Mucosa of rectum (tissue), 2 donors: ENCODE data around the gene ASTE1.
"Not testable (repeated sequence)": the region's sequence is repeated elsewhere in the genome, so short reads cannot be mapped to it uniquely, and the experiment has no call there.

Experiments used
- H3K27ac ChIP-seq, 2 donors: one replicate each; pipeline ENCODE4 v1.7.0; 2013; ENCODE audit warnings: inconsistent platforms in 2 of 2, low read depth in 2 of 2, low read length in 2 of 2
- H3K27me3 ChIP-seq, 2 donors: one replicate each; pipeline ENCODE4 v1.7.0; 2013; ENCODE audit warnings: low read length in 2 of 2; ENCODE audit not compliant: control insufficient read depth in 2 of 2, insufficient read depth in 2 of 2
- H3K36me3 ChIP-seq, 2 donors: one replicate each; pipeline ENCODE4 v1.7.0; 2013; ENCODE audit warnings: low read length in 2 of 2; ENCODE audit not compliant: control insufficient read depth in 2 of 2, insufficient read depth in 2 of 2
- H3K4me1 ChIP-seq, 2 donors: one replicate each; pipeline ENCODE4 v1.7.0; 2013; ENCODE audit warnings: low read length in 2 of 2, mild to moderate bottlenecking in 1 of 2; ENCODE audit not compliant: control insufficient read depth in 2 of 2, insufficient read depth in 2 of 2
- H3K4me3 ChIP-seq, 2 donors: one replicate each; pipeline ENCODE4 v1.7.0; 2013; ENCODE audit warnings: low read length in 2 of 2
- H3K9ac ChIP-seq, 2 donors: one replicate each; pipeline ENCODE4 v1.7.0; 2013; ENCODE audit warnings: low read length in 2 of 2, low read depth in 1 of 2, mild to moderate bottlenecking in 1 of 2
- H3K9me3 ChIP-seq, 2 donors: one replicate each; pipeline ENCODE4 v1.7.0; 2013; ENCODE audit warnings: low read length in 2 of 2; ENCODE audit not compliant: control insufficient read depth in 2 of 2
- donor health status: healthy.
- donor health status: Normal muscosa, but diverticular disease.

The ASTE1 gene

DNA sequence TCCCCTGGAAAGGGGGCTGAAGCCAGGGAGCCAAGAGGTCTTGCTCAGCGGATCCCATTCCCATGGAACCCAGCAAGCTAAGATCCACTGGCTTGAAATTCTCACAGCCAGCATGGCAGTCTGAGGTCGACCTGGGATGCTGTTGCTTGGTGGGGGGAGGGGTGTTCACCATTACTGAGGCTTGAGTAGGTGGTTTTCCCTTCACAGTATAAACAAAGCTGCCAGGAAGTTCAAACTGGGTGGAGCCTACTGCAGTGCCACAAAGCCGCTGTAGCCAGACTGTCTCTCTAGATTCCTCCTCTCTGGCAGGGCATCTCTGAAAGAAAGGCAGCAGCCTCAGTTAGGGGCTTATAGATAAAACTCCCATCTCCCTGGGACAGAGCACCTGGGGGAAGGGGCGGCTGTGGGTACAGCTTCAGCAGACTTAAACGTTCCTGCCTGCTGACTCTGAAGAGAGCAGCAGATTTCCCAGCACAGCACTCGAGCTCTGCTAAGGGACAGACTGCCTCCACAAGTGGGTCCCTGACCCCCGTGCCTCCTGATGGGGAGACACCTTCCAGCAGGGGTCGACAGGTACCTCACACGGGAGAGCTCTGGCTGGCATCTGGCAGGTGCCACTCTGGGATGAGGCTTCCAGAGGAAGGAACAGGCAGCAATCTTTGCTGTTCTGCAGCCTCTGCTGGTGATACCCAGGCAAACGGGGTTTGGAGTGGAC, 15.8 kb upstream of the ASTE1 start:
- not testable (repeated sequence) for H3K4me1 ChIP-seq, H3K27ac ChIP-seq, H3K27me3 ChIP-seq, H3K9ac ChIP-seq, H3K4me3 ChIP-seq, H3K36me3 ChIP-seq, H3K9me3 ChIP-seq

DNA sequence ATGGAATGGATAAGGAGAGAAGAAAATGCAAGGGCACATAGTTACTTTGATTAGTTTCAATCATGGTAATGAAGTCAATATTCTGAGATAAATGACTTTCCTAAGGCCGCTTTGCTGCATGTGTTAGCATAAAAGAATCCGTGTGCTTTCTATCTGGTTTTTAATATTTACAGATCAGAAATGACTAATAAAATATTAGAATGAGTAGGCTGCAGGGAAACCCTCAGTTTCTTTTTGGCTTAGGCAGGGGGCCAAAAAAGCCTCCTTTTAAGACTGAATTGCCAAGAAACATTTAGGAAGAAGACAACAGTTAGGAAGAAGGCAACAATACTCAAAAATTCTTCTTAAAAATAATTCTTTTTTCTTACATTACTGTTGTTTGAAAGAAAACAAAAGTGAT, 11.7 kb upstream of the ASTE1 start:
- Histone ChIP-seq H3K36me3 (no peaks in the 10 kb centered on the region), H3K4me1 (no peaks in the 10 kb centered on the region), H3K9me3 (no peaks in the 10 kb centered on the region), H3K27me3 (no peaks in the 10 kb centered on the region), H3K4me3 (no peak overlapping the region), H3K27ac (no peak overlapping the region), H3K9ac (no peak overlapping the region)

DNA sequence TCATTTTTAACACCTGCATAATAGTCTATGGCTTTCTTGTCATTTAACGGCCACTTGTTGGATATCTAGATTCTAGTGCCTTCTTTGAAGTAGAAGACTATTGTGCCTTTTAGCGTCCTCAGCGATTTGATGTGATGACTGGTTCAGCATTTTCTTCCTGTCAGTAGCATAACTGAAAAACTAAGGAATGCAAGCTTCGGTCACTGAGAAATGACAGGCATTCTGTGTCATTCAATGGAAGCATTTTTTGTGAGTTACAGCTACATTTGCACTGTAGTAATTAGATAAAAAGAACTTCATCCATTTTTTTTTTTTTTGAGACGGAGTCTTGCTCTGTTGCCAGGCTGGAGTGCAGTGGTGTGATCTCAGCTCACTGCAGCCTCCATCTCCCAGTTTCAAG, 10.4 kb upstream of the ASTE1 start:
- no peaks in the 10 kb centered on the region for H3K4me1 ChIP-seq
- H3K27me3 ChIP-seq: no peaks in the 10 kb centered on the region
- H3K36me3 ChIP-seq: no peaks in the 10 kb centered on the region
- H3K9ac ChIP-seq: no peak overlapping the region
- H3K4me3 ChIP-seq: no peak overlapping the region
- no peak overlapping the region for H3K27ac ChIP-seq
- no peaks in the 10 kb centered on the region for H3K9me3 ChIP-seq

DNA sequence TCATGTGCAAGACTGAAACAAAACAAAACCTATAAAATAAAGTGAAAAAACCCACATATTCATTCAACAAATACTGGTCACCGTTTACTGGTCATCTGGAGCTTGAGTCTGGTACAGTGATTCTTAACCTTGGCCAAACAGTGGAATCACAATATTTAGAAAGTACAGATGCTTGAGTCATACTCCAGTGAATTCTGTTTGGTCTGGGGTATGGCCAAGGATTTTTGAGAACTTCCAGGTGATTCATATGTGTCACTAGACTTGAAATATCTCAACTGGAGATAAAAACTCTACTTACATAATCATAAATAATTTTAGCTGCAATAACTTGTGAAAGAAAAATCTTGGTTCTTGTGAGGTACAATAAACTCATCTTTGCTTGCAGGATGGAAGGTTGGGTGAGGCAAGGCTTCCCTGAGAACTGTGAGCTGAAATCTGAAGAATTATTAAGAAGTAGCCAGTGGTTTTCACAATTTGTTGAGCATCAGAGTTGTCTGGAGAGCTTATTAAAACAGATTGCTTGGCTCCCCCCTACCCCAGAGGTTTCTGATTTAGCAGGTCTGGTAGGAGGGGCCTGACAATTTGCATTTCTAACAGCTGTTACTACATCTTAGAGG, 9.7 kb upstream of the ASTE1 start:
- no peak overlapping the region for H3K27ac ChIP-seq
- no peaks in the 10 kb centered on the region for H3K4me1 ChIP-seq
- no peak overlapping the region for H3K4me3 ChIP-seq
- no peaks in the 10 kb centered on the region for H3K9me3 ChIP-seq
- H3K27me3 ChIP-seq: no peaks in the 10 kb centered on the region
- H3K9ac ChIP-seq: no peak overlapping the region
- H3K36me3 ChIP-seq: no peaks in the 10 kb centered on the region

DNA sequence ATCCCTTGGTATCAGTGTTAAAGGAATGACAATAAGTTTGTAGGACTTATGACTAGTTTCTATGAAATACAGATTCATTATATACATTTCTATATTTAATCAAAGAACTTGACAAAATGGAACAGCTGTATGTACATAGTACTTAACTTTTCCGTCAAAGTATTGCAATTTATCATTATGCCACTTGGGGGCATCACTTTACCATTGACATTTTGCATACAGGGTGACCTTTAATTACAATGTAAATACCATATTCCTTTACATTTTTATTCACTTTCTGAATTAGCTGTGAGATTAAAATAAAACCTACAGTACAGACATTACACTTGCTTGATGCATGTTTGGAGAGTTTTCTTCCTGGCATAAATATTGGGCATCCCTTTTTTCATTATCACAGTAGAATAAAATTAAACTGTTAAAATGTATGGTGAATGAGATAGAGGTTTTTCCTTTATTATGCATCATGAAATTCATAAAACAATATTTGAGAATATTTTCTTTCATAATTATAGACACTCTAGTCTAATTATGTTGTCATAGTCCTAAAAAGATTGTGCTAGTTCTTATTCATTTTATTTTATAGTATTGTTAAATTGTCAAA, 7.0 kb upstream of the ASTE1 start:
- Histone ChIP-seq H3K27ac (no peak overlapping the region), H3K9me3 (no peaks in the 10 kb centered on the region), H3K4me1 (no peaks in the 10 kb centered on the region), H3K9ac (no peak overlapping the region), H3K27me3 (no peaks in the 10 kb centered on the region), H3K36me3 (no peaks in the 10 kb centered on the region), H3K4me3 (no peak overlapping the region)

DNA sequence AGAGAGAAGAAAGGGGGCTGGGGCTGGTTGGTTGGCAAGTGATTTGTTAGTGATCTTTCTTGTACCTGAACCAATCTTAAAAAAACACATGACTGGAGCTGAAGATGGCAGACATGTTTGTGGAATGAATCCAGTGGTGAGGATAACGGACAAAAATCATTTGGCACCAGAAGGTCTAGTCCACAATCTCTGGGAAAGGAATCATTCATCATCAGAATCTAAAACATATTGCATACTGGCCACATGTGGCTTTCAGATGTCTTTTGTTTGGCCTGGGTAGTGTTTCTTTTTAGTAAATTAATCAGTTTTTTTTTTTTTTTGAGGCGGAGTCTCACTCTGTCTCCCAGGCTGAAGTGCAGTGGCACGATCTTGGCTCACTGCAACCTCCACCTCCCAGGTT, 5.0 kb upstream of the ASTE1 start:
- Histone ChIP-seq H3K9ac (no peak overlapping the region), H3K4me1 (peaks cover 0 to 6% of the 10 kb centered on the region in 2 donors), H3K27me3 (no peaks in the 10 kb centered on the region), H3K27ac (no peak overlapping the region), H3K36me3 (no peaks in the 10 kb centered on the region), H3K9me3 (no peaks in the 10 kb centered on the region), H3K4me3 (no peak overlapping the region)

DNA sequence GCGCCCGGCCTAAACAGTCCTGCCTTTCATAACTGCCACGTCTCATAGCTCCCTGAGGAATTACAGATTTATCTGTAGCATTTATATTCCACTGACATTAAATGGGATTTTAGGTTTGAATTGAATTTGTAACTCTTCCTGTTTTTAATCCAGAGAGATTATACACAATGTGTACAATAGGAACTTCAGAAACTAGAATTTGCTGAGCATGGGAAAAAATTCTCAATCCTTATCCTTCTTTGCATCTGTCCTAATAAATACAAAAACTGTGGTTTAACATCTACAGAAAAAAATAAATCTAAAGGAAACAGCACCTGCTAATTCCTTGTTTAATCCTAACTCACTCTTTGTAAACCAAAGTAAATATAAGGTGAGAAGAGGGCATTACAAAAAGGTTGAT, 2.2 kb upstream of the ASTE1 start:
- Histone ChIP-seq H3K27me3 (no peaks in the 10 kb centered on the region), H3K4me3 (no peak overlapping the region), H3K4me1 (peaks cover 4 to 16% of the 10 kb centered on the region in 2 donors), H3K36me3 (peaks cover 0 to 8% of the 10 kb centered on the region in 2 donors), H3K9me3 (no peaks in the 10 kb centered on the region), H3K9ac (no peak overlapping the region), H3K27ac (no peak overlapping the region)

DNA sequence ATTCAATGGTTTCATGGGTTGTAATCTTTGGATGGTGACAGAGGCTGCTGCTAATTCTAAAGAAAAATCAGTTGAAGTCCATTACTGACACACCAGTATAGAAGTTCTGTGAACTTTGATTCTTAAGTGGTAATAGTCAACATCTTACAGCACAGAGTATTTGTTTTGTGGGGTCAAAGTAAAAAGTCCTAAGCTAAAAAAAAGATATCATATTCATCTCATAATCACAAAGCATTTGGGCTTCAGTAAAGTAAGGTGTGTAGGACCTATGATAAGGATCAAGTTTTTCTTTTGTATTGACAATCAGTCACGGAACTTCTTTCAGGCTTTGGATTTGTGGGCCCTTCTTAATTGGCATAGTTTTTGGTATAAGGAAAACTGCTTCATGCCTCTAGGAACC, 1.1 kb downstream of the ASTE1 start:
- peak overlapping the region; percentile 91 to 94 for H3K4me3 ChIP-seq
- peak overlapping the region; percentile 21 to 48 for H3K27ac ChIP-seq
- H3K36me3 ChIP-seq: peaks cover 6 to 11% of the 10 kb centered on the region in 2 donors
- peaks cover 4 to 19% of the 10 kb centered on the region in 2 donors for H3K4me1 ChIP-seq
- H3K27me3 ChIP-seq: no peaks in the 10 kb centered on the region
- H3K9me3 ChIP-seq: no peaks in the 10 kb centered on the region
- H3K9ac ChIP-seq: peak overlapping the region in 1 of 2 donors; percentile 20

DNA sequence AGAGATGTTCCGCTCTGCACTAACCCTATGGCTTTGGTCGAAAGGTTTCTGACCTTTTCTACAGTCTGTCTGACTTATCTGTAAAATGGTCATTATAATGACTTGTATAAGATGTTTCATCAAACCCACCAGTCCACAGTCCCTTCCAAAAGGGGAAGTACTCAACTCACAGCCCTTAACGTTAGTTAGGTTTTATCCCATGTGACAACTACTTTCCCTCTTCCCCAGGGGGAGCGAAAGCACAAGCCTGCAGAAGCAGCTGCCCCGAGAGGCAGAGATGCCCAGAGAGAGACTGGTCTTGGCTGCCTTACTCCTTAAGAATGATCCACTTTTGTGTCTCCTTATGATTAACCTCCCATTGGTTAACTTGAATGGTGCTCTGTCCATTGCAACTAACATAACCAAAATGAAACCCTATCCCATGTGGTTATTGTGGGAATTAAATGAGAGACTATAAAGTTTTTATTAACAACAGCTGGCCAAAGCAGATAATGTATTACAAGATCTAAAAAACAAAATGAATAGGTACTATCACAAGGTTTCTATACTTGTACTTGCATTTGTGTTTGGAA, 6.4 kb downstream of the ASTE1 start:
- no peak overlapping the region for H3K4me3 ChIP-seq
- H3K27ac ChIP-seq: no peak overlapping the region
- H3K9me3 ChIP-seq: no peaks in the 10 kb centered on the region
- peaks cover 21 to 44% of the 10 kb centered on the region in 2 donors for H3K36me3 ChIP-seq
- H3K27me3 ChIP-seq: no peaks in the 10 kb centered on the region
- no peak overlapping the region for H3K9ac ChIP-seq
- H3K4me1 ChIP-seq: peaks cover 2 to 8% of the 10 kb centered on the region in 2 donors

DNA sequence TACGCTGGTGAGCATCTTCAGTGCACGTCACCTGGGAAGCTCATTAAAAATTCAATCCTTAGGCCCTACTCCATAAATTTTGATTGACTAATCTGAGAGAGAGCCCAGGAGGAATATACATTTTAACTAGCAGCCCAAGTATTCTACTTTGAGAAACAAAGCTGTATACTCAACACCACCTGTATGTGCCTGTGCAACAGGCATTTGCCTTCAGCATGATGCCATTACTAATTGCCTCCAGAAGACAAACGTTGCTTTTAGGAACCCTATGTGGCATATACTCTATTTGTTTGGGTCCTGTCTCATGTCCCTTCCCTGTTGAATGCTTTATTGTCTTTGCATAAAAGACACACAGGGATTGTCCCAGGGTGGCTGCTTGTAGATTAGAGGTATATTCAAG, 7.7 kb downstream of the ASTE1 start:
- Histone ChIP-seq H3K27me3 (no peaks in the 10 kb centered on the region), H3K9ac (no peak overlapping the region), H3K27ac (no peak overlapping the region), H3K9me3 (no peaks in the 10 kb centered on the region), H3K4me1 (peaks cover 0 to 6% of the 10 kb centered on the region in 2 donors), H3K4me3 (no peak overlapping the region), H3K36me3 (peaks cover 33 to 49% of the 10 kb centered on the region in 2 donors)
